Measurements from ENCODE around the gene PRRT1B. TPM values are rescaled to one million over a fixed set of nuclear protein-coding genes. Genes with fewer than 3 reads are reported as not detected.

The PRRT1B gene
- total RNA-seq, 1 donor from 2014 or later = not detected

- Mint-ChIP-seq H3K4me3 (no peak overlapping the region), H3K36me3 (peaks cover 34% of the 10 kb centered on the region), H3K4me1 (no peaks in the 10 kb centered on the region), H3K27me3 (ENCODE audit: low read depth) (no peaks in the 10 kb centered on the region), H3K27ac (no peak overlapping the region), H3K9me3 (no peaks in the 10 kb centered on the region)
- no peak for TF ChIP-seq CTCF (IDR thresholded peaks at IDR 0.05; ENCODE audit: unreplicated experiment)
- DNase-seq (ENCODE audit: low spot score in 2 of 2, unreplicated experiment in 2 of 2) = no peak
Observed at GRCh38 chr9:131518553-131518952, 26.8 kb upstream of the PRRT1B start.

- peaks cover 29% of the 10 kb centered on the region for H3K36me3 Mint-ChIP-seq
- no peak overlapping the region for H3K4me3 Mint-ChIP-seq
- no peak overlapping the region for H3K27ac Mint-ChIP-seq
- no peak for TF ChIP-seq CTCF (IDR thresholded peaks at IDR 0.05; ENCODE audit: unreplicated experiment)
- no peaks in the 10 kb centered on the region for H3K9me3 Mint-ChIP-seq
- no peak for DNase-seq (ENCODE audit: low spot score in 2 of 2, unreplicated experiment in 2 of 2)
- no peaks in the 10 kb centered on the region for H3K27me3 Mint-ChIP-seq (ENCODE audit: low read depth)
- H3K4me1 Mint-ChIP-seq = no peaks in the 10 kb centered on the region
Observed at GRCh38 chr9:131520503-131520902, 24.8 kb upstream of the PRRT1B start.

- no peaks in the 10 kb centered on the region for H3K27me3 Mint-ChIP-seq (ENCODE audit: low read depth)
- no peak overlapping the region for H3K4me3 Mint-ChIP-seq
- DNase-seq (ENCODE audit: low spot score in 2 of 2, unreplicated experiment in 2 of 2) = no peak
- peaks cover 30% of the 10 kb centered on the region for H3K36me3 Mint-ChIP-seq
- no peak overlapping the region for H3K27ac Mint-ChIP-seq
- no peak for TF ChIP-seq CTCF (IDR thresholded peaks at IDR 0.05; ENCODE audit: unreplicated experiment)
- H3K9me3 Mint-ChIP-seq = no peaks in the 10 kb centered on the region
- no peaks in the 10 kb centered on the region for H3K4me1 Mint-ChIP-seq
Observed at GRCh38 chr9:131521203-131521602, 24.1 kb upstream of the PRRT1B start.

- no peak for DNase-seq (ENCODE audit: low spot score in 2 of 2, unreplicated experiment in 2 of 2)
- Mint-ChIP-seq H3K9me3 (no peaks in the 10 kb centered on the region), H3K4me1 (no peaks in the 10 kb centered on the region), H3K27ac (no peak overlapping the region), H3K27me3 (ENCODE audit: low read depth) (no peaks in the 10 kb centered on the region), H3K36me3 (peaks cover 35% of the 10 kb centered on the region), H3K4me3 (no peak overlapping the region)
- TF ChIP-seq CTCF (IDR thresholded peaks at IDR 0.05; ENCODE audit: unreplicated experiment) = no peak
Observed at GRCh38 chr9:131521822-131522221, 23.5 kb upstream of the PRRT1B start.

GRCh38 chr9:131522257-131523085 lies 22.9 kb upstream of the PRRT1B start:
- DNase-seq (ENCODE audit: low spot score in 2 of 2, unreplicated experiment in 2 of 2) = no peak
- H3K36me3 Mint-ChIP-seq = peaks cover 33% of the 10 kb centered on the region

More at GRCh38 chr9:131522257-131523085, 22.9 kb upstream of the PRRT1B start:
- Mint-ChIP-seq H3K4me1 (no peaks in the 10 kb centered on the region), H3K9me3 (no peaks in the 10 kb centered on the region), H3K27ac (no peak overlapping the region), H3K27me3 (ENCODE audit: low read depth) (no peaks in the 10 kb centered on the region), H3K4me3 (no peak overlapping the region)
- TF ChIP-seq CTCF (IDR thresholded peaks at IDR 0.05; ENCODE audit: unreplicated experiment) = no peak
